GM19099 (cell line): ENCODE data around the gene ATF7IP.

Source experiments
- POLR2A ChIP-seq: IDR thresholded peaks from 3 replicates; pipeline ENCODE4 v1.6.1; 2011; ENCODE audit warnings: low read depth; ENCODE audit not compliant: insufficient read length; ENCODE audit errors: extremely low read depth

The ATF7IP gene

GRCh38 chr12:14399871-14400270 lies 34.4 kb downstream of the ATF7IP start:
- TF ChIP-seq POLR2A = no peak

GRCh38 chr12:14400599-14400998 lies 35.1 kb downstream of the ATF7IP start:
- no peak for TF ChIP-seq POLR2A

GRCh38 chr12:14402697-14403096 lies 37.2 kb downstream of the ATF7IP start:
- TF ChIP-seq POLR2A = no peak

- TF ChIP-seq POLR2A = no peak
Observed at GRCh38 chr12:14403293-14403692, 37.8 kb downstream of the ATF7IP start.

GRCh38 chr12:14403711-14404196 lies 38.3 kb downstream of the ATF7IP start:
- no peak for TF ChIP-seq POLR2A

GRCh38 chr12:14408208-14408607 lies 42.7 kb downstream of the ATF7IP start:
- TF ChIP-seq POLR2A = no peak

- TF ChIP-seq POLR2A = no peak
Observed at GRCh38 chr12:14410177-14410576, 44.7 kb downstream of the ATF7IP start.

GRCh38 chr12:14410841-14411569 lies 45.5 kb downstream of the ATF7IP start:
- TF ChIP-seq POLR2A = no peak

- TF ChIP-seq POLR2A = no peak
Observed at GRCh38 chr12:14416658-14417057, 51.2 kb downstream of the ATF7IP start.

GRCh38 chr12:14417715-14418114 lies 52.2 kb downstream of the ATF7IP start:
- TF ChIP-seq POLR2A = no peak

- no peak for TF ChIP-seq POLR2A
Observed at GRCh38 chr12:14418451-14418890, 53.0 kb downstream of the ATF7IP start.

GRCh38 chr12:14422516-14423230 lies 57.2 kb downstream of the ATF7IP start:
- TF ChIP-seq POLR2A = no peak

GRCh38 chr12:14424545-14424944 lies 59.1 kb downstream of the ATF7IP start:
- no peak for TF ChIP-seq POLR2A

GRCh38 chr12:14426792-14427191 lies 61.3 kb downstream of the ATF7IP start:
- no peak for TF ChIP-seq POLR2A

- TF ChIP-seq POLR2A = no peak
Observed at GRCh38 chr12:14427929-14428328, 62.4 kb downstream of the ATF7IP start.

GRCh38 chr12:14430394-14430986 lies 65.0 kb downstream of the ATF7IP start:
- no peak for TF ChIP-seq POLR2A

GRCh38 chr12:14431975-14432374 lies 66.5 kb downstream of the ATF7IP start:
- TF ChIP-seq POLR2A = no peak

- no peak for TF ChIP-seq POLR2A
Observed at GRCh38 chr12:14435627-14436026, 70.1 kb downstream of the ATF7IP start.
